Hepatocyte (in vitro differentiated cells): Measurements from ENCODE around the gene RETREG2. TPM values are rescaled to one million over a fixed set of nuclear protein-coding genes. Genes with fewer than 3 reads are reported as not detected.

ENCODE experiments used
- DNase-seq: peaks from one replicate; pipeline ENCODE4 v3.0.0-alpha.2; 2016; ENCODE audit warnings: low spot score
- H2AFZ ChIP-seq: fragments of 200-600 bp; sonication (generic); 2 replicates; pipeline ENCODE4 v1.6.0; 2016; ENCODE audit warnings: antibody characterized with exemption, mild to moderate bottlenecking
- H3K27ac ChIP-seq: fragments of 200-600 bp; sonication (generic); 2 replicates; pipeline ENCODE4 v1.5.1; 2016; ENCODE audit warnings: mild to moderate bottlenecking
- H3K27me3 ChIP-seq: fragments of 200-600 bp; sonication (generic); 2 replicates; pipeline ENCODE4 v1.6.1; 2016
- H3K36me3 ChIP-seq: fragments of 200-600 bp; sonication (generic); replicated peaks from 2 replicates; pipeline ENCODE4 v1.5.1; 2016; ENCODE audit warnings: low read depth; ENCODE audit not compliant: insufficient read depth
- H3K4me1 ChIP-seq: fragments of 200-600 bp; sonication (generic); 2 replicates; pipeline ENCODE4 v1.5.1; 2016; ENCODE audit warnings: mild to moderate bottlenecking, moderate library complexity; ENCODE audit not compliant: insufficient read depth
- H3K4me2 ChIP-seq: fragments of 200-600 bp; sonication (generic); 2 replicates; pipeline ENCODE4 v1.6.0; 2016
- H3K4me3 ChIP-seq: fragments of 200-600 bp; sonication (generic); 2 replicates; pipeline ENCODE4 v1.5.1; 2016; ENCODE audit warnings: mild to moderate bottlenecking
- H3K79me2 ChIP-seq: fragments of 200-600 bp; sonication (generic); 2 replicates; pipeline ENCODE4 v1.6.0; 2017; ENCODE audit warnings: mild to moderate bottlenecking
- H3K9me2 ChIP-seq: fragments of 200-600 bp; sonication (generic); replicated peaks from 2 replicates; pipeline ENCODE4 v1.6.0; 2017; ENCODE audit warnings: mild to moderate bottlenecking; ENCODE audit not compliant: insufficient read depth
- H3K9me3 ChIP-seq: fragments of 200-600 bp; sonication (generic); 2 replicates; pipeline ENCODE4 v1.5.1; 2016; ENCODE audit warnings: low read depth, mild to moderate bottlenecking
- H4K20me1 ChIP-seq: fragments of 200-600 bp; sonication (generic); 2 replicates; pipeline ENCODE4 v1.6.0; 2016; ENCODE audit warnings: mild to moderate bottlenecking; ENCODE audit not compliant: insufficient read depth, poor library complexity, severe bottlenecking
- EZH2 ChIP-seq: fragments of 200-600 bp; sonication (generic); IDR thresholded peaks from 2 replicates; pipeline ENCODE4 v1.6.1; 2016; ENCODE audit warnings: antibody characterized with exemption, mild to moderate bottlenecking, borderline replicate concordance
- EZH2phosphoT487 ChIP-seq: fragments of 200-600 bp; sonication (generic); IDR thresholded peaks from one replicate; pipeline ENCODE4 v1.6.1; 2018; ENCODE audit warnings: antibody characterized with exemption, mild to moderate bottlenecking, low read depth, moderate library complexity; ENCODE audit not compliant: unreplicated experiment, severe bottlenecking
- WGBS: methylation state at CpG from one replicate; pipeline ENCODE4 v1.1.6; 2016; ENCODE audit warnings: low lambda C conversion rate; ENCODE audit errors: missing lambda C conversion rate; 5-methylcytosine and 5-hydroxymethylcytosine counted together
- polyA plus RNA-seq: library from polyadenylated mRNA; unstranded; fragments of >200 nt; fragmentation: Nextera tagmentation; extraction: Ambion mirVana; gene quantifications from 2 replicates; pipeline ENCODE4 v1.2.1, GENCODE V29; 2016
- total RNA-seq: library from RNA; depleted of rRNA; stranded (reverse); fragments of >200 nt; gene quantifications from 2 replicates; pipeline ENCODE4 v1.2.3, GENCODE V29; 2014
- TF ChIP-seq, protein P1 (sequence below): fragments of 200-600 bp; sonication (generic); IDR thresholded peaks from 2 replicates; pipeline ENCODE4 v1.5.1; 2016; ENCODE audit warnings: antibody characterized with exemption, mild to moderate bottlenecking; ENCODE audit not compliant: poor library complexity

The RETREG2 gene
- total and polyA plus RNA-seq, 2 experiments from 2014 or later, result 90.7 to 93.3 TPM

DNA sequence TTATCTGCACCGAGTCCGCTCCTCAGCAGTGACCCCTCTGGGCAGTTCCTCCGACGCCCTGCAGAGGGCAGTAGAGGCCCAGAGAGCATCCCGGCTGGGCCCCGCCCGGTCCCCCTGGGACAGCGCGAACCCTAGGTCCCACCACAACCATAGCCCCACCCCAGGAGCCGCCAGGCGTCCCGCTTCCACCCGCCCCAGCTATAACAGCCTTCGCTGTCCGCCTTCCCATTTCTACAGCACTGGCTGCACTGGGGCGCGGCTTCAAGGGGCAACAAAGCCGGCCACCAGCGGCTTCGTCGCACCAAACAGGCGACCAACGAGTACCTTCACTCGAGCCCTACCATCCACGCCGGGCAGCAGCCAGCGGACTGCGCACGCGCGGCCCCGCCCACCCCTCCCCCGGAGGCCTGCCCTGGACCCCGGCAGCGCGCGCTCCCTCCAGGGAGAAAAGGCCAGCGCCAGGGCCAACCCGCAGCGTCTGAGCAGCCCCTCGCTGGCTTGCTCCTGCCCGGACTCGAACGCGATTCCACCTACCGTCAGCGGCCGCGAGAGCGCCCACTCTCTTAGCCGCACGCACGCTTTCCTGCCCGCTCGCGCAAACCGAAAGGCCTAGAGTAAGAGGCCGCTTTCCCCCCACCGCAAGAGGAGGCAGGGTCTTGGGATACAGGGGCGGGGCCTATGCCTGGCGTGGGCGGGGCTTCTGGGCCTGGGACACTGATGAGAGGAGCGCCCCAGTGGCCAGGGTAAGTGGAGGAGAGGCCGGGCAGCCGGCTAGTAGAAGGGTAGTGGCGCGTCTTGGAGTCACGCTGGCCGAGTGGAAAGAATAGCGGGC is 17.7 kb upstream of the RETREG2 start, which contains the start of gene NHEJ1:
NHEJ1 (minus strand) TSS at position 630 of the 832 bp plus-strand sequence. CDS start 2,453 bp downstream, outside the sequence.
- Histone ChIP-seq H3K36me3 (no peaks in the 10 kb centered on the region), H3K9me3 (no peaks in the 10 kb centered on the region), H3K27me3 (no peaks in the 10 kb centered on the region), H2AFZ (peak within 1 kb of the TSS; percentile 56), H3K4me3 (peak within 1 kb of the TSS; percentile 62), H3K4me2 (peak within 1 kb of the TSS; percentile 78), H4K20me1 (no peaks in the 10 kb centered on the region), H3K9me2 (no peaks in the 10 kb centered on the region), H3K79me2 (peaks cover 10% of the 10 kb centered on the region), H3K27ac (peak within 1 kb of the TSS; percentile 94), H3K4me1 (peaks cover 3% of the 10 kb centered on the region)
- DNase-seq, result peak; percentile 96
- WGBS, result 1% methylated on average over 68 of the region's 70 CpGs
- TF ChIP-seq, protein P1, sequence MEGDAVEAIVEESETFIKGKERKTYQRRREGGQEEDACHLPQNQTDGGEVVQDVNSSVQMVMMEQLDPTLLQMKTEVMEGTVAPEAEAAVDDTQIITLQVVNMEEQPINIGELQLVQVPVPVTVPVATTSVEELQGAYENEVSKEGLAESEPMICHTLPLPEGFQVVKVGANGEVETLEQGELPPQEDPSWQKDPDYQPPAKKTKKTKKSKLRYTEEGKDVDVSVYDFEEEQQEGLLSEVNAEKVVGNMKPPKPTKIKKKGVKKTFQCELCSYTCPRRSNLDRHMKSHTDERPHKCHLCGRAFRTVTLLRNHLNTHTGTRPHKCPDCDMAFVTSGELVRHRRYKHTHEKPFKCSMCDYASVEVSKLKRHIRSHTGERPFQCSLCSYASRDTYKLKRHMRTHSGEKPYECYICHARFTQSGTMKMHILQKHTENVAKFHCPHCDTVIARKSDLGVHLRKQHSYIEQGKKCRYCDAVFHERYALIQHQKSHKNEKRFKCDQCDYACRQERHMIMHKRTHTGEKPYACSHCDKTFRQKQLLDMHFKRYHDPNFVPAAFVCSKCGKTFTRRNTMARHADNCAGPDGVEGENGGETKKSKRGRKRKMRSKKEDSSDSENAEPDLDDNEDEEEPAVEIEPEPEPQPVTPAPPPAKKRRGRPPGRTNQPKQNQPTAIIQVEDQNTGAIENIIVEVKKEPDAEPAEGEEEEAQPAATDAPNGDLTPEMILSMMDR, result peak; percentile 96
- no peak for TF ChIP-seq EZH2phosphoT487

DNA sequence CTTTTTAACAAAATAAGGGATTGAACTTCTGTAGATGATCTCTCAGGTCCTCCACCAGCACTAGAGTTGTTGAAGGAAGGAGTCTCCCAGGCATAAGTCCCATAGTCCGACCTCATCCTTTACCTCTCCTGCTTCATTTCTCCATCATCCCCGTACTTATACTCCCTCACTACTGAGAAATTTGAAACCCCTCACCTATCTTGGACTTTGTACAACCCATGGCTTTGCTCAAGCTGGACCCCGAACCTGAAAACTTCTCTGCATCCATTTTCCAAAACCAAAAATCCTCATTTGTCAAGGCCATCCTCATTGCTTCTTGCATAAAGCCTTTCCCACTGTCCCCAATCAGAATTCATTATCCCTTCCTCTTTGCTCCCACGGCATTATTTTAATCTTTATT is 17.0 kb upstream of the RETREG2 start:
- H3K36me3 ChIP-seq, result no peaks in the 10 kb centered on the region
- DNase-seq, result no peak
- TF ChIP-seq, protein P1, result no peak
- TF ChIP-seq EZH2 (no peak), EZH2phosphoT487 (no peak)
- peaks cover 10% of the 10 kb centered on the region for H3K79me2 ChIP-seq
- no peak overlapping the region for H3K27ac ChIP-seq
- H4K20me1 ChIP-seq, result no peaks in the 10 kb centered on the region
- peaks cover 3% of the 10 kb centered on the region for H3K4me1 ChIP-seq
- H2AFZ ChIP-seq, result no peak overlapping the region
- H3K4me2 ChIP-seq, result peak overlapping the region; percentile 78
- no peaks in the 10 kb centered on the region for H3K9me2 ChIP-seq
- WGBS, result 71% methylated on average over 4 of the region's 4 CpGs
- H3K9me3 ChIP-seq, result no peaks in the 10 kb centered on the region
- no peak overlapping the region for H3K4me3 ChIP-seq
- H3K27me3 ChIP-seq, result no peaks in the 10 kb centered on the region

DNA sequence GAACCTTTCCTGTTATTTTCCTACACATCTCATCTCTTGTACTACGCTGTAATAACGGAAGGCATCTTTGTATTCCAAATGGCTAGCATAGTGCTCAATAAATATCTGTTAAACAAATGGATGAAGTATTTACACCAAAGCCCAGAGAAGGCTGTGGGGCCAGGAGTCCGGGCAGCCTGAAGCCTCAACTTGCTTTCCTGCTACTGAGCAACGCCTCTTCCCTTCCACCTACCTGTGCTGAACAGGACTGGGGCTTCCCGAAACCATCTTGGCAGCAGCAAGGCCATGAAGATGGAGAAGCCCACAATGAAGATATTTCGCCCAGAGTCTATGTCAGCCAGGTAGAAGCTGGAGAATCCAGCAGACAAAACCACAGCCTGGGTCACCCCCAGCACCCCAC is 14.9 kb upstream of the RETREG2 start:
- no peak overlapping the region for H3K27ac ChIP-seq
- no peaks in the 10 kb centered on the region for H3K9me2 ChIP-seq
- peaks cover 10% of the 10 kb centered on the region for H3K79me2 ChIP-seq
- no peak overlapping the region for H3K4me3 ChIP-seq
- no peaks in the 10 kb centered on the region for H3K9me3 ChIP-seq
- no peak for DNase-seq
- no peak overlapping the region for H2AFZ ChIP-seq
- WGBS, result 91% methylated on average over 6 of the region's 6 CpGs
- H3K4me2 ChIP-seq, result no peak overlapping the region
- TF ChIP-seq EZH2phosphoT487 (no peak), EZH2 (no peak)
- TF ChIP-seq, protein P1, result no peak
- H3K36me3 ChIP-seq, result no peaks in the 10 kb centered on the region
- no peaks in the 10 kb centered on the region for H4K20me1 ChIP-seq
- H3K4me1 ChIP-seq, result peaks cover 3% of the 10 kb centered on the region
- H3K27me3 ChIP-seq, result no peaks in the 10 kb centered on the region
